NK-92 (cell line): ENCODE data around the gene HERPUD2.
"Not testable (repeated sequence)": the region's sequence is repeated elsewhere in the genome, so short reads cannot be mapped to it uniquely, and the experiment has no call there.

Source experiments
- DNase-seq: peaks from one replicate; lab custom pipeline; 2025; ENCODE audit not compliant: unreplicated experiment; lab: John Stamatoyannopoulos, UW

Gene HERPUD2

GRCh38 chr7:35617041-35617440, 77.9 kb downstream of the HERPUD2 start:
- DNase-seq = no peak

GRCh38 chr7:35613150-35613549, 81.8 kb downstream of the HERPUD2 start:
- DNase-seq = no peak

DNA sequence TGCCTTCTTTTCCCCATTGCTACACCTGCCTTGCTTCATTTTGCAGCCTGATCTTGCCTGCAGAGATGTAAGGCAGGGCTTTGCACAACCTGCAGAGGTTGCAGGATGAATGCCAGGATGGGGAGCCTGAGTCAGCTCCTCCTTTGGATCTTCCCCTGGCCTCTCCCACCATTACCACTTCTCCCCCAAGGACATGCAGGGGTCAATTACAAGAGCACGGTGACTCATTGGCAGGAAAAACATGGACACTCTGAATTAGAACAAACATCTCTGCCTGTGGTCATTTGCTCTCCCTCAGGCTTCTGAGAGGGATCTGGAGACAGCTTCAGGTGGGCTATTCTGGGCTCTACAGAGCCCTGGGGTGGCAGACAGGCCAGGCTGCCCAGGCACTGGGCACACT, 89.2 kb downstream of the HERPUD2 start:
- DNase-seq = no peak

DNA sequence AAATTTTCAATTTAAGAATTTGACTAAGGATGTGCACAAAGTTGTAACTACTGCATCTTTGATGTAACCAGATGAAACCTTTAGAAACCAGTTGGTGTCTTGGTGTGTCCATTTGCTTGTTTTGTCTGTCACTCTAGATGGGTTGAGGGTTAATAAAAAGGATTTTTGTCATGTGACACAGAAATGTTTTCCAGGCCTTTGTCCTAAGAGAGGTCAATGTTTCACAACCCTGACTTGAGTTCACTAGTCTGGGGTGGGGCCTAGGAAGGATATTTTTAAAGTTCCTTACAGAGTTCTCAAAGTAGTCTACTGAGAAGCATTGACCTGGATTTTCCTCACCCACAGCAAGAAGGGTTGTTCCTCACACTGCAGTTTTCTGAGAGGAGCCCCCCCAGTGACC, 90.3 kb downstream of the HERPUD2 start:
- DNase-seq = no peak

- no peak for DNase-seq
Observed at GRCh38 chr7:35599645-35600044, 95.3 kb downstream of the HERPUD2 start.

DNA sequence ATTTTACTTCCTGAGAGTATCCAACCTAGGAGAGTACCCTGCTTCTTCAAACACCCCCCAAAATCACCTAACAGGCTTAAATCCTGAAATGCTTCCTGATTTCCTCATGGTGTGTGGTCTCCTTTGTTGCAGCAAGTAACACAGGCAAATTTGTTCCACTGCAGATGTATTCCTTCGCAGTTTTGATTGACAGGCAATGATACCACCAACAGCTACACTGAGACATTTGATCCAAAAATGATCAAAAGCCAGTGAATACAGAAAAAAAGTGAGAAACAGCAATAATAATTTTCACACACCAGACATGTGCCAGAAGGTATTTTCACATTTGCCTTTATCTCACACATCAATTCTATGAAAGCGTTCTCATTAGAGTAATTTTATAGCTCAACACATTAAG, 95.9 kb downstream of the HERPUD2 start:
- DNase-seq = no peak

GRCh38 chr7:35596061-35596460, 98.9 kb downstream of the HERPUD2 start:
- DNase-seq = no peak

DNA sequence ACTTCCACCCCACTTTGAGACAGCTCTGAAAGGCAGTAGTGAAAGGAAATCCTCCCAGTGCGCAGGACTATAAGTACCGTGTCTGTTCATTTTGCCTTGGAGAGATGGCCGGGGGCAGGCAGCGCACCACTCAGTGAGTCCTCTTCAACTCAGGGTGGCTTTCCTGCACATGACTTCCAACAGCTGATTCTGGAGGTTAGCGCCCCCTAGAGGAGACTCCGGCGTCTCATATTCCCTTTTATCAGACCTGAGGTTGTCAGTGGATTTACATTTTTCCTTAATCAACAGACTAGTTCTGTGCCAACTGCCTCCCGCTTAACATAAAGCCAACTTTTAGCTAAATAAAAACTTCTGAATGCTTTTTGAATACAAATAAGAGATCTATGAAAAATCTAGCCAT, 101.0 kb downstream of the HERPUD2 start:
- no peak for DNase-seq

- DNase-seq = no peak
Observed at GRCh38 chr7:35588647-35589046, 106.3 kb downstream of the HERPUD2 start.

- DNase-seq = no peak
Observed at GRCh38 chr7:35584990-35585389, 109.9 kb downstream of the HERPUD2 start.

GRCh38 chr7:35584533-35584932, 110.4 kb downstream of the HERPUD2 start:
- DNase-seq = not testable (repeated sequence)
